ENCODE data around the gene PLA2G5. TPM values are rescaled to one million over a fixed set of nuclear protein-coding genes. Genes with fewer than 3 reads are reported as not detected.
A peak's percentile ranks its signal among the peaks of the same experiment; 100 is the strongest.

Gene PLA2G5
- total RNA-seq, 4 donors from 2014 or later = 0.78 to 4.0 TPM; not detected in 2

GRCh38 chr1:20076223-20076622 is 6.2 kb downstream of the PLA2G5 start:
- intact Hi-C loops (cut with DNase I; ENCODE audit: low total_unique reads) = no loop called here
- DNase-seq (ENCODE audit: low spot score in 2 of 2) = no peak
- H3K4me3 ChIP-seq (ENCODE audit: low read depth, poor library complexity, severe bottlenecking) = no peak overlapping the region
- TF ChIP-seq POLR2A (IDR thresholded peaks at IDR 0.05) = no peak
- TF ChIP-seq, protein P1, sequence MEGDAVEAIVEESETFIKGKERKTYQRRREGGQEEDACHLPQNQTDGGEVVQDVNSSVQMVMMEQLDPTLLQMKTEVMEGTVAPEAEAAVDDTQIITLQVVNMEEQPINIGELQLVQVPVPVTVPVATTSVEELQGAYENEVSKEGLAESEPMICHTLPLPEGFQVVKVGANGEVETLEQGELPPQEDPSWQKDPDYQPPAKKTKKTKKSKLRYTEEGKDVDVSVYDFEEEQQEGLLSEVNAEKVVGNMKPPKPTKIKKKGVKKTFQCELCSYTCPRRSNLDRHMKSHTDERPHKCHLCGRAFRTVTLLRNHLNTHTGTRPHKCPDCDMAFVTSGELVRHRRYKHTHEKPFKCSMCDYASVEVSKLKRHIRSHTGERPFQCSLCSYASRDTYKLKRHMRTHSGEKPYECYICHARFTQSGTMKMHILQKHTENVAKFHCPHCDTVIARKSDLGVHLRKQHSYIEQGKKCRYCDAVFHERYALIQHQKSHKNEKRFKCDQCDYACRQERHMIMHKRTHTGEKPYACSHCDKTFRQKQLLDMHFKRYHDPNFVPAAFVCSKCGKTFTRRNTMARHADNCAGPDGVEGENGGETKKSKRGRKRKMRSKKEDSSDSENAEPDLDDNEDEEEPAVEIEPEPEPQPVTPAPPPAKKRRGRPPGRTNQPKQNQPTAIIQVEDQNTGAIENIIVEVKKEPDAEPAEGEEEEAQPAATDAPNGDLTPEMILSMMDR (IDR thresholded peaks at IDR 0.05) = no peak
- 60 to 81% methylated on average over 5 of the region's 5 CpGs for WGBS, 2 donors

DNA sequence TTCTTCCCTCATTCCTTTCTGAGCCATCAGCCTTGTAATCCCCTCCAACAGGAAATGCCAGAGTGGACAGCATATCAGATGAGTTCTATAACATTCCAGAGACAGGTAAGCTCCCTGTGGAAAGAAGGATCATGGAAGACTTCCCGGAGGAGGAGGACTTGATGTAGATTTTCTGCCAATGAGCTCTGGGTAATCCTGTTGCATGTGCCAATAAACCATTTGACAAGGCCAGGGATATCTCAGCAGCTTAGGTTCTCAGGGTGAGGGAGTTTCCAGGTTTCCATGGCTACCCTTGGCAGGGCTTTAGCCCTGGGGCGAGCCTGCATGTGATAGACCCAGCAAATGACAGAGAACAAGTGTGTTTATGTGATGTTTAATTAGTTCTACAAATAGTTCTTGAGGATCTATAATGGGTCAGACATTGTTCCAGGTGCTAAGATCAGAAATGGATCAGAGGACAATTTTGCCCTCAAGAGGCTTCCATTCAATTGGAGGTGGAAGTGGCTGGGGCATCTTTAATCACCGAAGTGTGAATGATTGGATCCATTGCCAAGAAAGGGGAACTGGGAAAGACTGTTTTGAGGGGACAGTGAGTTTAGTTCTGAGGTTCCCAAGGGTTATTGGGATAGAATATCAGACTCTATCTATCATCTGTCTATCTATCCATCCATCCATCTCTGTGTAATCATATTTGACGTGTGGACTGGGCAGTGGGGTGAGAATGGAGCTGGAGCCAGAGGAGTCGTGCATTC is 6.9 kb downstream of the PLA2G5 start:
- no peak for TF ChIP-seq POLR2A (IDR thresholded peaks at IDR 0.05)
- TF ChIP-seq, protein P1 (IDR thresholded peaks at IDR 0.05) = no peak
- intact Hi-C loops (cut with DNase I; ENCODE audit: low total_unique reads) = no loop called here
- WGBS, 2 donors = 79 to 85% methylated on average over 5 of the region's 5 CpGs
- H3K4me3 ChIP-seq (ENCODE audit: low read depth, poor library complexity, severe bottlenecking) = no peak overlapping the region
- peak in 1 of 2 donors; percentile 21 for DNase-seq (ENCODE audit: low spot score in 2 of 2)

GRCh38 chr1:20078171-20078651 is 8.2 kb downstream of the PLA2G5 start:
- 64 to 72% methylated on average over 8 of the region's 8 CpGs for WGBS, 2 donors
- intact Hi-C loops (cut with DNase I; ENCODE audit: low total_unique reads) = no loop called here
- DNase-seq (ENCODE audit: low spot score in 2 of 2) = no peak

DNA sequence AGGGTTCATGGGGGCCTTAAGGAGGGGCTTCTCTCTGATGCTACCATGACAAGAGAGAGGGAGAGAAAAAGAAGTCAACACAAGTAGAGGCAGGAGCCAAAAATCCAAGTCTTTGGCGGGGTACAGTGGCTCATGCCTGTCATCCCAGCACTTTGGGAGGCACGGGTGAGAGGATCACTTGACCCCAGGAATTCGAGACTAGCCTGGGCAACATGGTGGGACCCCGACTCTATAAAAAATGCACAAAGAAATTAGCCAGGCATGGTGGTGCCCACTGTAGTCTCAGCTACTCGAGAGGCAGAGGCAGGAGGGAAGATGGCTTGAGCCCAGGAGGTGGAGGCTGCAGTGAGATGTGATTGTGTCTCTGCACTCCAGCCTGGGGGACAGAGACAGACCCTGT is 8.7 kb downstream of the PLA2G5 start:
- WGBS, 2 donors = 88 to 89% methylated on average over 5 of the region's 5 CpGs
- intact Hi-C loops (cut with DNase I; ENCODE audit: low total_unique reads) = no loop called here
- TF ChIP-seq POLR2A (IDR thresholded peaks at IDR 0.05) = no peak
- peak in 1 of 2 donors; percentile 67 for DNase-seq (ENCODE audit: low spot score in 2 of 2)
- no peak overlapping the region for H3K4me3 ChIP-seq (ENCODE audit: low read depth, poor library complexity, severe bottlenecking)

More at GRCh38 chr1:20078171-20078651, 8.2 kb downstream of the PLA2G5 start:
- TF ChIP-seq, protein P1 (IDR thresholded peaks at IDR 0.05) = no peak
- TF ChIP-seq POLR2A (IDR thresholded peaks at IDR 0.05) = no peak
- H3K4me3 ChIP-seq (ENCODE audit: low read depth, poor library complexity, severe bottlenecking) = no peak overlapping the region

DNA sequence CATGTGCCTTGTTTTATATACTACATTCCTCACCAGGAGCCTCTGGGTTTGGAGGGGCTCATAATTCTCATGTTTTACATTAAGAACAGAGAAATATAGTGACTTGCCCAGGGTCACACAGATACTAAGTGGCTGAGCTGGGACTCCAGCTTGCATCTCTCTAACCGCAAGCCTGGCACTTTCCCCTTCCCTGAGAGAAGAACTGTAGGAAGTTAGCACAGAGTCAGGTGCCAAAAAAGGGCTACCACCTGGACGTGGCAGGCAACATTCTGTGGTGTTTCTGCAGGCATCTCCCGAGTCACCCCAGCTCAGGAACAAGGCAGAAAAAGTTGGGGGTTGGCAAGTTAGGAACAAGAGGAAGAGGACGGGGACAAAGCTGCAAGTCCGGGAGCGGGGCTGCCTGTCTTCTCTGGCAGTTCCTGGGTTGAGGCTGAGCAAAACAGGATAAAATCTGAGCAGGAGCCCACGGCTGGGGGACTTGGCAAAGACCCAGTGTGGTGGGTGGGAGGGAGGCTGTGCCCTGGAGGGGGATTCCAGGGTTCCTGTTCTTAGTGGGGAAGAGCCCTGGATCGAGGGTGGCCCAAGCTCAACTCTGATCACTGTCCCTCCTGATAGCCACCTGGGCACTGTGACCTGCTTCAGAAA is 9.8 kb downstream of the PLA2G5 start:
- TF ChIP-seq, protein P1 (IDR thresholded peaks at IDR 0.05) = no peak
- TF ChIP-seq POLR2A (IDR thresholded peaks at IDR 0.05) = no peak
- no peak for DNase-seq (ENCODE audit: low spot score in 2 of 2)
- no peak overlapping the region for H3K4me3 ChIP-seq (ENCODE audit: low read depth, poor library complexity, severe bottlenecking)
- 51 to 56% methylated on average over 8 of the region's 8 CpGs for WGBS, 2 donors
- intact Hi-C loops (cut with DNase I; ENCODE audit: low total_unique reads) = no loop called here

All from lower leg skin (tissue), 4 donors.